CD14-positive monocyte (primary cell): ENCODE data around the gene MID1IP1. TPM values are rescaled to one million over a fixed set of nuclear protein-coding genes. Genes with fewer than 3 reads are reported as not detected.

ENCODE experiments used
- DNase-seq, 3 donors: peaks; one replicate each; pipeline ENCODE4 v3.0.0-alpha.2; 2011 to 2022
- H2AFZ ChIP-seq: 2 replicates; pipeline ENCODE4 v1.6.0; 2012; ENCODE audit warnings: mild to moderate bottlenecking, low read depth, low read length, inconsistent platforms; ENCODE audit not compliant: insufficient read depth, poor library complexity, severe bottlenecking
- H3K27ac ChIP-seq, 2 donors: 1 replicate in 1 of 2; 2 replicates in 1 of 2; pipeline ENCODE4 v1.5.1; 2012 to 2013; ENCODE audit warnings: low read length in 2 of 2, control low read depth in 1 of 2, inconsistent platforms in 1 of 2, low read depth in 1 of 2, mild to moderate bottlenecking in 1 of 2
- H3K27me3 ChIP-seq, 2 donors: one replicate each; pipeline versions ENCODE4 v1.6.0 to v1.6.1; 2011 to 2013; ENCODE audit warnings: low read length in 2 of 2; ENCODE audit not compliant: control insufficient read depth in 2 of 2, insufficient read depth in 2 of 2
- H3K36me3 ChIP-seq, 2 donors: replicated peaks in 1 of 2; 1 replicate in 1 of 2; 2 replicates in 1 of 2; pipeline versions ENCODE4 v1.5.1 to v1.6.1; 2012 to 2013; ENCODE audit warnings: low read length in 2 of 2, control low read depth in 1 of 2, inconsistent platforms in 1 of 2, mild to moderate bottlenecking in 1 of 2; ENCODE audit not compliant: insufficient read depth in 2 of 2, control insufficient read depth in 1 of 2
- H3K4me1 ChIP-seq, 2 donors: 1 replicate in 1 of 2; 2 replicates in 1 of 2; pipeline versions ENCODE4 v1.5.1 to v1.6.1; 2012 to 2013; ENCODE audit warnings: low read length in 2 of 2, control low read depth in 1 of 2, inconsistent platforms in 1 of 2, mild to moderate bottlenecking in 1 of 2, moderate library complexity in 1 of 2; ENCODE audit not compliant: insufficient read depth in 2 of 2, control insufficient read depth in 1 of 2
- H3K4me2 ChIP-seq: replicated peaks from 2 replicates; pipeline ENCODE3; 2012; ENCODE audit warnings: low read length, moderate library complexity, mild to moderate bottlenecking; ENCODE audit not compliant: poor library complexity, severe bottlenecking; ENCODE audit errors: extremely low read depth
- H3K4me3 ChIP-seq, 3 experiments: fragments of 200-600 bp in 1 of 3; sonication (generic) in 1 of 3; replicated peaks in 1 of 3; 1 replicate in 2 of 3; 2 replicates in 1 of 3; pipeline ENCODE4 v1.5.1; 2011 to 2013; ENCODE audit warnings: low read length in 3 of 3, mild to moderate bottlenecking in 3 of 3, control low read depth in 2 of 3, low read depth in 2 of 3, inconsistent platforms in 1 of 3, moderate library complexity in 1 of 3
- H3K79me2 ChIP-seq: 2 replicates; pipeline ENCODE4 v1.6.0; 2012; ENCODE audit warnings: mild to moderate bottlenecking, control low read depth, inconsistent platforms, low read length, moderate library complexity; ENCODE audit not compliant: insufficient read depth
- H3K9ac ChIP-seq: 2 replicates; pipeline ENCODE4 v1.6.0; 2017; ENCODE audit warnings: low read length, mild to moderate bottlenecking; ENCODE audit not compliant: insufficient read depth, poor library complexity, severe bottlenecking
- H3K9me3 ChIP-seq, 2 donors: replicated peaks in 1 of 2; 1 replicate in 1 of 2; 2 replicates in 1 of 2; pipeline versions ENCODE4 v1.5.1 to v1.6.1; 2012 to 2013; ENCODE audit warnings: low read length in 2 of 2, control low read depth in 1 of 2; ENCODE audit not compliant: control insufficient read depth in 1 of 2, insufficient read depth in 1 of 2
- H4K20me1 ChIP-seq: 2 replicates; pipeline ENCODE4 v1.6.0; 2012; ENCODE audit warnings: mild to moderate bottlenecking, low read length, control low read depth, moderate library complexity; ENCODE audit not compliant: insufficient read depth
- H3K27ac Mint-ChIP-seq, 7 donors: one replicate each; pipeline ENCODE4 v1.8.0; 2020; ENCODE audit warnings: mild to moderate bottlenecking in 7 of 7, mixed read lengths in 7 of 7, moderate library complexity in 6 of 7, inconsistent platforms in 2 of 7
- H3K27me3 Mint-ChIP-seq, 3 donors: one replicate each; pipeline ENCODE4 v1.8.0; 2021 to 2022; ENCODE audit warnings: low read depth in 3 of 3, mild to moderate bottlenecking in 3 of 3, mixed read lengths in 3 of 3, moderate library complexity in 3 of 3, inconsistent platforms in 1 of 3
- H3K36me3 Mint-ChIP-seq, 2 donors: one replicate each; pipeline ENCODE4 v1.8.0; 2020; ENCODE audit warnings: mixed read lengths in 2 of 2, inconsistent platforms in 1 of 2, mild to moderate bottlenecking in 1 of 2
- H3K4me1 Mint-ChIP-seq: one replicate; pipeline ENCODE4 v1.8.0; 2020; ENCODE audit warnings: mild to moderate bottlenecking, mixed read lengths
- H3K4me3 Mint-ChIP-seq, 2 donors: one replicate each; pipeline ENCODE4 v1.8.0; 2020; ENCODE audit warnings: mild to moderate bottlenecking in 2 of 2, mixed read lengths in 2 of 2, moderate library complexity in 1 of 2
- H3K9me3 Mint-ChIP-seq, 7 donors: one replicate each; pipeline ENCODE4 v1.8.0; 2020 to 2022; ENCODE audit warnings: mixed read lengths in 7 of 7, mild to moderate bottlenecking in 6 of 7, moderate library complexity in 6 of 7, inconsistent platforms in 2 of 7
- CTCF ChIP-seq: fragments of 200-600 bp; IDR thresholded peaks from one replicate; pipeline ENCODE4 v1.8.0; 2022; ENCODE audit warnings: antibody characterized with exemption, mild to moderate bottlenecking
- WGBS: methylation state at CpG from one replicate; pipeline ENCODE4 v1.1.5; 2013; ENCODE audit warnings: missing lambda C conversion rate; ENCODE audit not compliant: insufficient coverage; 5-methylcytosine and 5-hydroxymethylcytosine counted together
- intact Hi-C, 2 donors: fragments of 100-400 bp; cut with micrococcal nuclease; formaldehyde crosslinking; loops; one replicate each; pipeline versions ENCODE4 v1.15.0 to v1.15.1; 2023
- polyA plus RNA-seq, 3 donors: library from polyadenylated mRNA; depleted of rRNA in 1 of 3; unstranded in 2 of 3; stranded (reverse) in 1 of 3; fragments of 300-500 nt in 2 of 3; fragments of >200 nt in 1 of 3; fragmentation: Illumina TruSeq in 2 of 3; gene quantifications; 1 replicate in 2 of 3; 2 replicates in 1 of 3; pipeline ENCODE4 v1.2.3, GENCODE V29; 2012 to 2021

Gene MID1IP1
- polyA plus RNA-seq, 3 donors, result 48.4 to 138 (median 55.5) TPM

DNA sequence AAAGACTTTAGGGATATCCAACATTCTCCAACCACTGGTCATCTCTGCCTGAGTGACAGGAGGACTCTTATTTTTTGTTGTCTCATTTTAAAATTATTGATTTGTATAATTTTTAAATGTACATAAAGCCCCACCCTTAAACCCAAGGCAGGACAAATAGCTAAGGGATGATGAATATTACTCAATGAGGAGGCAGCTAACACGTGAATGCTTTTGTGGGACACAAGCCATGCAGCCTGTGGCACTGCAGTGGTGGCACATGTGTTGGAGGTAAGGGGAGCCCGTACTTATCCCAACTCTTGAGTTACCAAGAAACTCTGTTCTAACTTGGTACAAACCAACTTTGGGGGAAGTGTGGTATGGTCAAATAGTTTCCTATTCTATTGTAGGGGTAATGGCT lies 19.5 kb downstream of the MID1IP1 start:
- Histone ChIP-seq H3K9ac (no peak overlapping the region), H3K36me3 (no peaks in the 10 kb centered on the region), H3K79me2 (no peaks in the 10 kb centered on the region), H3K4me1 (peaks cover 12 to 20% of the 10 kb centered on the region in 2 donors), H4K20me1 (no peaks in the 10 kb centered on the region), H3K4me2 (no peak overlapping the region), H3K9me3 (no peaks in the 10 kb centered on the region), H3K27ac (no peak overlapping the region), H3K27me3 (no peaks in the 10 kb centered on the region), H3K4me3 (no peak overlapping the region), H2AFZ (no peak overlapping the region)
- no peak overlapping the region for H3K27ac Mint-ChIP-seq
- peaks cover 7% of the 10 kb centered on the region for H3K4me1 Mint-ChIP-seq
- WGBS, result no CpG with 5 or more reads among the region's 2 CpGs
- H3K4me3 Mint-ChIP-seq, result no peak overlapping the region
- no peaks in the 10 kb centered on the region for H3K9me3 Mint-ChIP-seq
- intact Hi-C loops, result no loop called here
- H3K36me3 Mint-ChIP-seq, result no peaks in the 10 kb centered on the region
- TF ChIP-seq CTCF, result no peak
- DNase-seq, result no peak
- peaks cover 0 to 5% (median 0%) of the 10 kb centered on the region in 3 donors for H3K27me3 Mint-ChIP-seq

DNA sequence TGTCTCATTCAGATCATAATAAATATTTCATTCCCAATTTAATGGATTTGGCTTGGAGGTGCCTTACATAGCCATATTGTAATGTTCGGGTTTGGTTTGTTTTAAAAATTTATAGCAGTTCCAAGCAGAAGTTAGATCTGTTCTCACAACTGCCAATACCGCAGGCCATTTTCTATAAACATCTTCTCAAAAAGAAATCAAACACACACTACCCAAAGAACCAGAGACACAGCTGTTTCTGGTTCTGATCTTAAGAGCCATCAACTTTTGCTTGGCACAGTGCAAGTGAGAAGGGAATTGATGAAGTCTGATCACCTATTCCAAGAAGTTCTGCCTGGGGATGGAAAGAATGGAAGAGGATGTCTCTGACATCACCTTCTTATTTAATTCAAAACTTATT lies 22.9 kb downstream of the MID1IP1 start:
- intact Hi-C loops, result no loop called here
- WGBS, result no CpG with 5 or more reads among the region's 2 CpGs
- no peak overlapping the region for H2AFZ ChIP-seq
- H3K27ac ChIP-seq, result no peak overlapping the region
- H3K4me1 ChIP-seq, result no peaks in the 10 kb centered on the region
- no peaks in the 10 kb centered on the region for H3K4me1 Mint-ChIP-seq
- DNase-seq, result no peak
- no peak overlapping the region for H3K27ac Mint-ChIP-seq
- peaks cover 0 to 5% (median 0%) of the 10 kb centered on the region in 3 donors for H3K27me3 Mint-ChIP-seq
- no peak overlapping the region for H3K4me2 ChIP-seq
- no peaks in the 10 kb centered on the region for H3K9me3 ChIP-seq
- no peaks in the 10 kb centered on the region for H3K27me3 ChIP-seq
- no peaks in the 10 kb centered on the region for H3K36me3 Mint-ChIP-seq
- no peak overlapping the region for H3K4me3 ChIP-seq
- no peaks in the 10 kb centered on the region for H3K36me3 ChIP-seq
- no peak for TF ChIP-seq CTCF
- no peak overlapping the region for H3K4me3 Mint-ChIP-seq
- no peaks in the 10 kb centered on the region for H4K20me1 ChIP-seq
- no peaks in the 10 kb centered on the region for H3K79me2 ChIP-seq
- peaks cover 0 to 5% (median 0%) of the 10 kb centered on the region in 7 donors for H3K9me3 Mint-ChIP-seq
- no peak overlapping the region for H3K9ac ChIP-seq
